T1000 (cell line): ENCODE data around the gene SIM2.
"Not testable (repeated sequence)": the region's sequence is repeated elsewhere in the genome, so short reads cannot be mapped to it uniquely, and the experiment has no call there.

ENCODE experiments used
- DNase-seq: peaks from one replicate; lab custom pipeline; 2025; ENCODE audit warnings: mixed read lengths; lab: John Stamatoyannopoulos, UW

SIM2 gene

GRCh38 chr21:36698981-36699545 lies at the start of gene SIM2:
SIM2 (plus strand) TSS chr21:36699115; CDS start chr21:36699747, 632 bp downstream.
- DNase-seq, result peak; percentile 32

GRCh38 chr21:36654324-36654723 lies 44.6 kb upstream of the SIM2 start:
- no peak for DNase-seq

GRCh38 chr21:36654796-36655325 lies 44.1 kb upstream of the SIM2 start:
- no peak for DNase-seq

- DNase-seq, result no peak
These were observed 42.8 kb upstream of the SIM2 start for GRCh38 chr21:36656138-36656537.

- DNase-seq, result not testable (repeated sequence)
These were observed 41.6 kb upstream of the SIM2 start for GRCh38 chr21:36657290-36657689.

- DNase-seq, result no peak
These were observed 40.9 kb upstream of the SIM2 start for GRCh38 chr21:36657999-36658398.

- no peak for DNase-seq
These were observed 40.0 kb upstream of the SIM2 start for GRCh38 chr21:36658926-36659325.

GRCh38 chr21:36661511-36662309 lies 37.2 kb upstream of the SIM2 start:
- no peak for DNase-seq

- no peak for DNase-seq
These were observed 35.7 kb upstream of the SIM2 start for GRCh38 chr21:36663033-36663855.

- no peak for DNase-seq
These were observed 34.3 kb upstream of the SIM2 start for GRCh38 chr21:36664662-36664990.

- DNase-seq, result no peak
These were observed 33.1 kb upstream of the SIM2 start for GRCh38 chr21:36665806-36666205.

GRCh38 chr21:36668713-36669112 lies 30.2 kb upstream of the SIM2 start:
- no peak for DNase-seq

- DNase-seq, result no peak
These were observed 27.1 kb upstream of the SIM2 start for GRCh38 chr21:36671836-36672235.

- DNase-seq, result not testable (repeated sequence)
These were observed 26.6 kb upstream of the SIM2 start for GRCh38 chr21:36672296-36672695.

- DNase-seq, result no peak
These were observed 26.2 kb upstream of the SIM2 start for GRCh38 chr21:36672737-36673136.

GRCh38 chr21:36676039-36676950 lies 22.6 kb upstream of the SIM2 start:
- no peak for DNase-seq

- no peak for DNase-seq
These were observed 21.5 kb upstream of the SIM2 start for GRCh38 chr21:36677443-36677842.

GRCh38 chr21:36678538-36678937 lies 20.4 kb upstream of the SIM2 start:
- no peak for DNase-seq

- DNase-seq, result no peak
These were observed 17.7 kb upstream of the SIM2 start for GRCh38 chr21:36681117-36681631.

- no peak for DNase-seq
These were observed 13.8 kb upstream of the SIM2 start for GRCh38 chr21:36684957-36685714.

GRCh38 chr21:36686955-36687354 lies 12.0 kb upstream of the SIM2 start:
- DNase-seq, result no peak
